NCI-H2196 (cell line): ENCODE results near the gene PARN.
A peak's percentile ranks its signal among the peaks of the same experiment; 100 is the strongest.

Source experiments
- DNase-seq: peaks from one replicate; lab custom pipeline; 2025; ENCODE audit not compliant: unreplicated experiment; lab: John Stamatoyannopoulos, UW

PARN gene

GRCh38 chr16:14530046-14530445 lies 100.0 kb downstream of the PARN start:
- no peak for DNase-seq

- peak; percentile 85 for DNase-seq
These were observed 100.9 kb downstream of the PARN start for GRCh38 chr16:14529010-14529669.

- no peak for DNase-seq
These were observed 101.8 kb downstream of the PARN start for GRCh38 chr16:14528306-14528705.

- no peak for DNase-seq
These were observed 102.5 kb downstream of the PARN start for GRCh38 chr16:14527411-14528044.

GRCh38 chr16:14525596-14525995 lies 104.5 kb downstream of the PARN start:
- no peak for DNase-seq

DNA sequence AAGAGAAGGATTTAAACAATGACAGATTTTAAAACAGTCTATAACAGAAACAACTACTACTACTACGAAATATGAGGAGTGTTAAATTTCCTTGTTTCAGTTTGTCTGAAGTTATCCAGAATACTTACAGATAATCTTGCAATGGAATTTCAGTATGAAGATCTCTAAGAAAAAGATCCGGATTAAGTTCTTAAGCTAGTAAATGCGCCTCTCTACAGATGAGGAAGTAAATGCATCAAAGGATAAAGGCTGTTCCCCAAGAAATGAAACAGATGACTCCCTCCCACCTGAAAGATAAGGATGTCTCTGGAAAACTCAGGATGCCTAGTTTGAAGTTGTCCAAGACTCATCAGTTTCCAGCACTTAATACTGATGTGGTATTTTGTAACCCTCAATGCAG lies 105.1 kb downstream of the PARN start:
- no peak for DNase-seq

DNA sequence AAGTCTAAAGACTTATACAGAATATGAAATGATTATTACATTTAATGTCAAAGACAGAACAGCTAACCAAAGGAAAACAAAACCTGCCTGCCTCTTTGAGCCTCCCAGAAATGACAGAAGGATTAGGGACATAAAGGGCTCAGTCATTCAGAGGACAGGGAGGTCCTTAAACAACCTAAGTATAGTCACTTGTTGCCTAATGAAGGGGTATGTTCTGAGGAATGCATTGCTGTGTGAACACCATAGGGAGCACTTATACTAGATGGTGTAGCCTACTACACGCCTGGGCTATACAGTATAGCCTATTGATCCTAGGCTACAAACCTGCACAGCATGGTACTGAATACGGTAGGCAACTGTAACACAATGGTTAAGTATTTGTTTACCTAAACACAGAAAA lies 106.4 kb downstream of the PARN start:
- no peak for DNase-seq

- DNase-seq, result no peak
These were observed 107.4 kb downstream of the PARN start for GRCh38 chr16:14522671-14523070.

DNA sequence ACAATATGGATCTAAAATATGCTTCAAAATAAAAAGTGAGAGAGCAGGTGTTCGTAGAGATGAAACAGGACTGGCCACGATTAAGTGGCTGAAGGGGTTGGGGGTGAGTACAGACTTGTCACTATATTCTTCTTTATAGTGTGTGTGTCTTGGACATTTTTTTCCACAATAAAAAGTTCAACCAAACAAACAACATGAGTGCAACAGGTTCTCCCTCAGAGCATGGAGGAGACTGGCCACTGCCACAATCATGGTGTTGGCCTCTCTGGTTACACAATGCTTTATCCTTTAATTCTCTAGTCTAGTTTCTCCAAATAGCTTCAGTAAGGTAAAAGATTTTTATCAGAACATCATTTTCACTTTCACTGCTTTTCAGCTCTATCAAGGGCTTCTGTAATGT lies 109.3 kb downstream of the PARN start:
- no peak for DNase-seq

DNA sequence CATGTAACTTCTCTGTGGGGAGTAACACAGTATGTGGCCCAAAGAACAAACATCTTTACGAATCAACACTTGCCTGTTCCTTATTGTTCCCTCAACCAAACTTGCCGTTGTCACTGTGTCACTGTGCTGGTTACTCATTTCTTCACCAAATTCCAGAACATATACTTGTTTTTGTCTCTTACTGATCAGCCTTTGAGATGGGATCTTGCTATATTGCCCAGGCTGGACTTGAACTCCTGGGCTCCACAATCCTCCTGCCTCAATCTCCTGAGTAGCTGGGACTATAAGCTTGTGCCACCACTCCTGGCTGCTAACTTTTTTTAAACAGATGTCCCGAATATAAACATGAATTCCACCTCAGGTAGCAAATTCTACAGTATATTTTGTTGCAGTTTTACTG lies 115.1 kb downstream of the PARN start:
- no peak for DNase-seq

DNA sequence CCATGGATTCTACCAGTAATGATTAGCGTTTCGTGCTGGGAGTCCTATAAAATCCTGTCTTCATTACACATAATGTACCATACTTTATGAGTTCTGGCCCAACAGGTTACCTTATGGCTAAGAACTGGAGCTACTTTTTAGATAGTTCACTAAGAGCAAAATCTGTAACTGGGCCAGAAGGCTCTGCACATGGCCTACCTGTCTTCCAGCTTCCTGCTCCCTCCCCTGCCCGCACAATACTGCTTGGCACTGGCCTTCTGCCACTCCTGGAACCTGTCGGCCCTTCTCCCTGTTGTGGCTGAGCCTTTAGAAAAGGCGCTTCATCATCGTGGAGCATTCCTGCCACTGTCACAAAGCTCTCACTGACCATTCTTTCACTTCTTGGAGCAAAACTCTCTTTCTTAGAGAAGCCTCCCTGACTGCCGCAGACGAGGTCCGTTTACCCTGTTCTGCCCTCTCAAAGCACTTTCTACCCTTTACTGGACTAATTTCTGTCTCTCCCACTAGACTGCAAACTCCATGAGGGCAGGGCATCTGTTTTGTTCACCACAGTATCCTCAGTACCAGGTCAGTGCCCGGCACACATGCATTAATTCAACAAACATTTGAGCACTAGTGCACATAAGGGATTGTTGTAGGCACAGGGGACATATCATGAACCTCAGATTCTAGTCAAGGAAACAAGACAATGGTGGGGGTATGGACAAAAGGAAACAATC lies 116.5 kb downstream of the PARN start:
- no peak for DNase-seq

DNA sequence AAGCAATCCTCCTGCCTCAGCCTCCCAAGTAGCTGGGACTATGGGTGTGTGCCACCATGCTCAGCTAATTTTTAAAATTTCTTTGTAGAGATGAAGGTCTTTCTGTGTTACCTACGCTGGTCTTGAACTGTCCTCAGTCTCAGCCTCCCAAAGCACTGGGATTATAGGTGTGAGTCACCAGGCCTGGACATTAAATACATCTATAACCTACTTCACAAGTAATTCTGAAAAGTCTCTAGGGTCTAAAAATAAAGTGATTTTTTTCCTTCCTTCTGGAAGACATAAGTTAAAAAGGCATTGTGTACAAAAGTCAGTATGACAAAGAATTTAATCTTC lies 118.3 kb downstream of the PARN start:
- DNase-seq, result no peak

GRCh38 chr16:14510939-14511799 lies 118.9 kb downstream of the PARN start:
- DNase-seq, result no peak

DNA sequence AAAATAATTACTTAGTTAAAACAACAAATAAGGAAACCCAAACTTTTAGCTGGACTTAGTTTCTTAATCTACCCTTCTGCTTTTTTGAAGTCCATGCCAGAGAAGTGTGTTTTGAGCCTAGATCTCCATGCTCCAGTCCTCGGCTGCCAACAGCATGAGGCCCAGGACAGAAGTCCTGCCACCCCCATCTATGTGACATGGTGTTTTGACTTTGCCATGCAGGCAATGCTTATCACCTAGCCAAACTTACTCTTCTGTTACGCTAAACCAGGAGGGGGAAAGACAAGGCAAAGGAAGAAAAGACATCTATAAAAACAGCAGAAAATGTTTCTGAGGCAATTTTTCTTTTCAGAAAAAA lies 119.5 kb downstream of the PARN start:
- DNase-seq, result no peak

DNA sequence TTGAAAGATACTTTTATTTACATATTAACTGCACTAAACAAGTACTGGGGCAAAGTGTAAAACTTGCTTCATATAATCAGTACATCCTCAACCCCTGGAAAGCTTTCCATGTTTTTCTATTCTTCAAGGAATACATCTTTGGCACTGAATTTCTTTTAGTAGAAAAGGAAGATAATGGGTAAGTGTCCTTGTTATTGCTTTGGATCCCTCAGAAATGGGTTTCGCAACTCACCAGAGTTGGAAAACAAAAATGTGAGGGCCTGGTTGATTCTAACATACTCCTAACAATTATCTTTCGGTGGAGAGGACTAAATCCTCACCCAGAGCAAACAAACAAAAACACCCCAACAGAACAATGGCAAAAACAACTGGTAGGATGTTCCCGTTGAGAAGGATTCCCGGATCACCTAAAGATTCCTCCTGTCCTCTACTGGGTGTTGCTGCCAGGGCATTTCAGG lies 120.4 kb downstream of the PARN start:
- no peak for DNase-seq

DNA sequence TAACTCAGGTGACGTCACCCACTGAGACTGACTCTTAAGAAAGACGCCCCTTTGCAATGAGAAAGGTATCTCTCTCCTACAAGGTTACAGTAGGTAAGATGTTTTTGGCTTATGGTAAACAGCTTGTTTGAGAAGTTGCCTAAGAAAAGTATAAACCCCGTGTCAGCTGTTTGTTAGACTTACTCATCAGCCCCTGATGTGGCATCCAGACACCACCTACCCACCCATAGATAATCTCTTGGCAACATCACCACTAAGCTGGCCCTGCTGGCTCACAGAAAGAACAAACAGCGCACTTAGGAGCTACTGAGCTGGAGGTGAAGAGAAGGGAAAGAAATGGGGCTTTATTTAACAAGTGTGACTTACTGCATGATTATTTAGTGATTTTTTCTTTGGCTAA lies 121.0 kb downstream of the PARN start:
- DNase-seq, result no peak

- no peak for DNase-seq
These were observed 124.2 kb downstream of the PARN start for GRCh38 chr16:14505846-14506245.

DNA sequence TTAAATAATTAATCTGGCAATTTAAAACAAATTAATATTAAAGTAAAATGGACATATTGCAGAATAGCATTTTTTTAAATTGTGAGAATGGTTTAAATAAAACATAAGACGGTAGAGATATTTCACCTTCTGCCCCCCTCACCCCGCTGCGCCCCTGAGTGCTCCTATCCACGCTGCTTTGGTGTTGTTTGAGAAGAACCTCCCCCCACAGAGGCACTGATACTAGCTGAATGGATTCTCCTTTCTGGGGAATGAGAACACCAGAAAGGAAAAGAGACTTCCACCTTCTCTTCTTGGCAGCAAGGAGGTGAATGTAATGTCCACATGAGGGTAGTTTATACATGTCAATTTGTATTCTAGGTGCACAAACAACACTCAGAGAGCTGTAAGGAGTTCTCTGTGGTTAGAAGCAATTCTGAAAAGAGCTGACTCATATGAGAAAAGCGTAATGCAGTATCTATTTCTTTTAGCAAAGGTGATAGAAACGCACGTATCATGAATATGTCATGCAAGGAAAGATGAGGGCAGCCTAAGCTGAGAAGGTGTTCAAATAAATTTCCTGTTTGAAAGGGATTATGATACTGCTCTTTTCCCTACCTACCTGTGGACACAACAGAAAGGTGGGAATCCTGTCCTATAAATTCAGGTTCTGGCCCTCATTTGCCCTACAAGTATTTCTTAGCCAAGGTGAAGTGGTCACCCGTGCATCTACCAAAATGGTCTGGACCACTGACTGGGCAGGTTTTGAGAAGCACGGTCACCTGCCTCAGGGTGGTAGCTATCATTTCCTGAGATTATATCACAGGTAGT lies 126.9 kb downstream of the PARN start:
- DNase-seq, result no peak

GRCh38 chr16:14502256-14502875 lies 127.7 kb downstream of the PARN start:
- DNase-seq, result no peak
